Small intestine (tissue), 16 donors: Measurements from ENCODE around the gene TM4SF1. TPM values are rescaled to one million over a fixed set of nuclear protein-coding genes. Genes with fewer than 3 reads are reported as not detected.

Source experiments
- DNase-seq, 2 donors: peaks; one replicate each; pipeline versions ENCODE4 v3.0.0 to v3.0.0-alpha.2; 2013
- FAIRE-seq: peaks from 2 replicates; lab custom pipeline; 2012; peaks lifted over from hg19 to GRCh38; lab: Jason Lieb, UNC
- H3K27ac ChIP-seq, 3 donors: one replicate each; pipeline ENCODE4 v1.5.1; 2013; ENCODE audit warnings: low read length in 2 of 3, mild to moderate bottlenecking in 2 of 3, control low read depth in 1 of 3, inconsistent platforms in 1 of 3, low read depth in 1 of 3, moderate library complexity in 1 of 3
- H3K27me3 ChIP-seq, 3 donors: one replicate each; pipeline ENCODE4 v1.6.1; 2013; ENCODE audit warnings: low read length in 3 of 3, inconsistent platforms in 1 of 3; ENCODE audit not compliant: control insufficient read depth in 3 of 3, insufficient read depth in 3 of 3
- H3K36me3 ChIP-seq, 3 donors: one replicate each; pipeline ENCODE4 v1.6.1; 2013; ENCODE audit warnings: low read length in 3 of 3, inconsistent platforms in 1 of 3, low read depth in 1 of 3, mild to moderate bottlenecking in 1 of 3, moderate library complexity in 1 of 3; ENCODE audit not compliant: control insufficient read depth in 3 of 3, insufficient read depth in 2 of 3
- H3K4me1 ChIP-seq, 3 donors: one replicate each; pipeline ENCODE4 v1.6.1; 2013; ENCODE audit warnings: low read length in 2 of 3, inconsistent platforms in 1 of 3, low read depth in 1 of 3, mild to moderate bottlenecking in 1 of 3, moderate library complexity in 1 of 3; ENCODE audit not compliant: control insufficient read depth in 3 of 3, insufficient read depth in 2 of 3
- H3K4me3 ChIP-seq, 3 donors: one replicate each; pipeline ENCODE4 v1.5.1; 2013; ENCODE audit warnings: low read length in 3 of 3, control low read depth in 1 of 3, inconsistent platforms in 1 of 3, low read depth in 1 of 3, mild to moderate bottlenecking in 1 of 3, moderate library complexity in 1 of 3
- H3K9me3 ChIP-seq, 2 donors: one replicate each; pipeline ENCODE4 v1.6.1; 2013; ENCODE audit warnings: low read depth in 1 of 2, low read length in 1 of 2; ENCODE audit not compliant: control insufficient read depth in 2 of 2, insufficient read depth in 1 of 2
- WGBS, 3 donors: extraction: QIAGEN DNeasy Blood & Tissue Kit; methylation state at CpG; one replicate each; pipeline ENCODE4 v1.1.7; 2013; 5-methylcytosine and 5-hydroxymethylcytosine counted together
- long read RNA-seq, 10 donors: transcript quantifications; one replicate each; lab custom pipeline, GENCODE V29; 2026
- polyA plus RNA-seq, 4 donors: library from polyadenylated mRNA; stranded (reverse) in 3 of 4; unstranded in 1 of 4; fragments of 200-250 nt in 3 of 4; fragments of 120-200 nt in 1 of 4; gene quantifications; one replicate each; pipeline versions ENCODE4 v1.2.1 to v1.2.3, GENCODE V29; 2013
- donor health status: healthy with polysubstance abuse.
- donor health status: control.
- donor health status: control.
- donor health status: Bipolar disorder and iron deficiency.
- donor health status: healthy.

The TM4SF1 gene, protein sequence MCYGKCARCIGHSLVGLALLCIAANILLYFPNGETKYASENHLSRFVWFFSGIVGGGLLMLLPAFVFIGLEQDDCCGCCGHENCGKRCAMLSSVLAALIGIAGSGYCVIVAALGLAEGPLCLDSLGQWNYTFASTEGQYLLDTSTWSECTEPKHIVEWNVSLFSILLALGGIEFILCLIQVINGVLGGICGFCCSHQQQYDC
- polyA plus RNA-seq, result 10 to 100 TPM in 3 of 4 donors, 1 to 10 TPM in 1; 3.1 to 88.4 (median 16.0) TPM
- long read RNA-seq, donor 1, result 0 reads
- long read RNA-seq, donor 2, transcript TM4SF1-201 (5 exons, 1,771 nt), result major isoform, 9 of 10 reads
- long read RNA-seq, donor 2, partial matches to known transcripts, result 0 of 10 reads
- long read RNA-seq, donor 2, other reads (novel, unspliced or antisense), result 0 of 10 reads
- long read RNA-seq, donor 3, transcript TM4SF1-201 (5 exons, 1,771 nt), result major isoform, 30 of 30 reads
- long read RNA-seq, donor 3, partial matches to known transcripts, result 0 of 30 reads
- long read RNA-seq, donor 3, other reads (novel, unspliced or antisense), result 0 of 30 reads
- long read RNA-seq, donor 4, result 0 reads
- long read RNA-seq, donor 5, transcript TM4SF1-201 (5 exons, 1,771 nt), result major isoform, 9 of 9 reads
- long read RNA-seq, donor 5, partial matches to known transcripts, result 0 of 9 reads
- long read RNA-seq, donor 5, other reads (novel, unspliced or antisense), result 0 of 9 reads
- long read RNA-seq, donor 6, transcript TM4SF1-201 (5 exons, 1,771 nt), result major isoform, 28 of 28 reads
- long read RNA-seq, donor 6, partial matches to known transcripts, result 0 of 28 reads
- long read RNA-seq, donor 6, other reads (novel, unspliced or antisense), result 0 of 28 reads
- long read RNA-seq, donor 7, result 0 reads
- long read RNA-seq, donor 8, transcript TM4SF1-201 (5 exons, 1,771 nt), result major isoform, 5 of 5 reads
- long read RNA-seq, donor 8, partial matches to known transcripts, result 0 of 5 reads
- long read RNA-seq, donor 8, other reads (novel, unspliced or antisense), result 0 of 5 reads
- long read RNA-seq, donor 9, transcript TM4SF1-201 (5 exons, 1,771 nt), result major isoform, 7 of 7 reads
- long read RNA-seq, donor 9, partial matches to known transcripts, result 0 of 7 reads
- long read RNA-seq, donor 9, other reads (novel, unspliced or antisense), result 0 of 7 reads
- long read RNA-seq, donor 10, transcript TM4SF1-201 (5 exons, 1,771 nt), result major isoform, 37 of 37 reads
- long read RNA-seq, donor 10, partial matches to known transcripts, result 0 of 37 reads
- long read RNA-seq, donor 10, other reads (novel, unspliced or antisense), result 0 of 37 reads

DNA sequence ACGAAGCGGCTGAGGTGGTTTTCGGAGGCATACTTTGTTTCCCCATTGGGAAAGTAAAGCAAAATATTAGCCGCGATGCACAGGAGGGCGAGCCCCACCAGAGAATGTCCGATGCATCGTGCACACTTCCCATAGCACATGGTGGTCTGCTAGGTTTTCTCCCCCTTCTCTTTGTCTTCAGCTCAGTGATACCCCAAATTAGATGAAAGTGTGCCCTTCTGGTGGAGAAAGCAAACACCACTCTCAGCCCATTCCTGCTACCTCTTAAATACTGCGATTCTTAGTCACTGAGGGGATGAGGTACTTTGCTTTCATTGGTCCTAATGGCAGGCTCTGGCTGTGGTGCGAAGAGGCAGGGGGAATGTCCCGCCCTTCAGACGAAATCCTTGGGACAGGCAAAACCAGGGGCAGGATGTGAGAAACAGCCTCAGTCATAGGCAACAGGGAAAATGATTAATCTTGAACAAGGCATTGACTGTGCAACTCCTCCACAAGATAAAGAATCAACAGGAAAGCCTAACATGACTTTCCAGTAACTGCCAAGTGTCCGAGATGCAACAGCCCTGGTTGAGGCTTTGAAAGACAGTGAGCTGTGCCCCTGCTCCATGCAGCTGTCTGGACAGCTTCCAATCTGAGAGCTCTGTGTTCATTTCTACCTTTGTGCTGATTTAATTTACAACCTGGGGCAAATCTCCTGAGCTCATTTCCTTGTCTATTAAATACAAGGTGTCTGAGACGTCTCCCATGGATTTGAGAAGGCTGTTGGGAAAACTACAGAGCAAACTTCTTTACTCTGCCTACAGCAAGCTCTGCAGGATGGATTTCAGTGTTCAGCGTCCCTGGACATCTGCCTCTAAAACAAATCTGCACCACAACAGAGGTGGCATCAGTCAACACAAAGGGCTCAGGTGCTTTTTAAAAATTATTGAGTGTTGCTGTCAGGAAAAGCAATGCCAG lies at the start of gene TM4SF1:
TM4SF1 (minus strand) TSS at position 242 of the 957 bp plus-strand sequence; CDS start at position 140, 102 bp downstream.
- Histone ChIP-seq H3K36me3 (peaks cover 0 to 4% (median 0%) of the 10 kb centered on the region in 3 donors), H3K4me1 (peaks cover 0 to 36% (median 7%) of the 10 kb centered on the region in 3 donors), H3K27me3 (no peaks in the 10 kb centered on the region), H3K4me3 (peak within 1 kb of the TSS; percentile 5 to 31 (median 20)), H3K9me3 (no peaks in the 10 kb centered on the region), H3K27ac (peak within 1 kb of the TSS in 2 of 3 donors; percentile 48 to 96)
- peak; percentile 66 to 71 for DNase-seq
- FAIRE-seq, result no peak
- WGBS, 3 donors, result 33 to 40% (median 33%) methylated on average over 15 of the region's 15 CpGs

DNA sequence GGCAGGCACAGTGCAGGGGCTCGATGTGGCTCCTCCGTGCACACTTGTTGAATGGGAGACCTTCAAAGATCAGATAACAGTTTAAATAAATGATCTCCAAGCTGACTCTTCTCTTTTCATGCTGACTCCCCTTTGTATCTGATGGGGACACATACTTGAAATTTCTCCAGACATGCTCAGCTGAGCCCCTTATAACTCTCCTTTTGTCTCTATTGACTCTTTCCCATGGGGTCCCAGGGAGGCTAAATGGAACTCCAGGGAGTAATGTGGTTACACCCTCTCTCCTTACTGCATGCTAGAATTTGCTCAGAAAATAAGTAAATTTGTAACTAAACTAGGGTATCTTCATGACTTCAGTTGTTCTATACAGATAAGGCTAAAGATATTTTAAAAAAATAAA lies 48.9 kb upstream of the TM4SF1 start:
- Histone ChIP-seq H3K27me3 (no peaks in the 10 kb centered on the region), H3K36me3 (no peaks in the 10 kb centered on the region), H3K27ac (no peak overlapping the region), H3K4me3 (no peak overlapping the region), H3K9me3 (no peaks in the 10 kb centered on the region), H3K4me1 (peaks cover 0 to 3% (median 0%) of the 10 kb centered on the region in 3 donors)
- DNase-seq (no peak), FAIRE-seq (no peak)
- WGBS, 3 donors, result 64 to 87% (median 77%) methylated on average over 2 of the region's 2 CpGs

DNA sequence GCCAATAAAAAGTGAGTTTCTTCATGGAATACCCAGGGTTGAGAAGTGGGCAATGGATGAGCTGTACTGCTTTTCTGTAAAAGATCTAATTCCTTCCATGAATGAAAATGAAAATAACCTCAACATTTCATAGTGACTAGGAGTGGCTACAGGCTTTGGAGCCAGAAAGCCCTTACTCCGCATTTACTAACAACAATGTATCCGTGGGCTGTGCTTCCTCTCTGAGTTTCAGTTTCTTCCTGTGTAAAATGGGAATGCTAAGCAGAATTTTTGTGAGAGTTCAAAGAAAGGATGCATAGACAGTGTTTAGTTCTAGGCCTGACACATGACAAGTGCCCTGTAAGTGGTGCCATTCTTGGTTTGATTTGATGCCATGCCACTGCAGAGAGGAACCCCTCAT lies 47.5 kb upstream of the TM4SF1 start:
- Histone ChIP-seq H3K27ac (no peak overlapping the region), H3K4me3 (no peak overlapping the region), H3K27me3 (no peaks in the 10 kb centered on the region), H3K9me3 (no peaks in the 10 kb centered on the region), H3K4me1 (peaks cover 0 to 3% (median 0%) of the 10 kb centered on the region in 3 donors), H3K36me3 (no peaks in the 10 kb centered on the region)
- no peak for DNase-seq
- FAIRE-seq, result no peak
- WGBS, 3 donors, result 43 to 62% (median 62%) methylated on average over 2 of the region's 2 CpGs

DNA sequence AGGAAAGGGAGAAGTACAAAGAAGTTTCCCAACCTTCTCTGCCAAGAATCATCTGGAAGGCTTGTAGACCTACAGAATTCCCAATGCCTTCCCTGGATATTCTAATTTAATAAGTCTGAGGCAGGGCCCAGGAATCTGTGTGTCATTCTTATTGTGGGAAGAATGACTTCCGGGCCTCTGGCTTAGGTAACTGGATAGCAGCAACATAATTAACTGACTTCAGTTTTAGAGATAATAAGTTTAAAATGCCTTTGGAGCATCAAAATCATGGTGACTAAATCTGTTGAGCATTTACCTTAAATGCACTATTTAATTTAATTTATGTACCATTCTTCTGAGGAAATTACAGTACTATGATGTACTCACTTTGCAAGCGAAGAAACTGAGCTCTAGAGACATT lies 44.3 kb upstream of the TM4SF1 start:
- H3K4me1 ChIP-seq, result no peaks in the 10 kb centered on the region
- DNase-seq (no peak), FAIRE-seq (no peak)
- 92 to 96% (median 95%) methylated on average over 2 of the region's 2 CpGs for WGBS, 3 donors
- H3K27me3 ChIP-seq, result no peaks in the 10 kb centered on the region
- H3K4me3 ChIP-seq, result no peak overlapping the region
- no peaks in the 10 kb centered on the region for H3K9me3 ChIP-seq
- no peaks in the 10 kb centered on the region for H3K36me3 ChIP-seq
- no peak overlapping the region for H3K27ac ChIP-seq

DNA sequence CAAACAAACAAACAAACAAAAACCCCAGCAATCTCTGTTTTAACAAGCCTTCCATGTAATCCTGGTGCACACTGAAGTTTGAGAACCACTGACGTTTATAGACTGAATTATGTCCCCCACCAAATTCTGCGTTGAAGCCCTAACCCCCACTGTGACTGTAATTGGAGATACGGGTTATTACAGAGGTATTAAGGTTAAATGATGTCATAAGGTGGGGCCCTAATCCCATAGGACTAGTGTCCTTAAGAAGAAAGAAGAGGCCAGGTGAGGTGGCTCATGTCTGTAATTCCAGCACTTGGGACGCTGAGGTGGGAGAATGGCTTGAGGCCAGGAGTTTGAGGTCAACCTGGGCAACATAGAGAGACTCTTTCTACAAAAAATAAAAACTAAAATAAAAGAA lies 42.4 kb upstream of the TM4SF1 start:
- Histone ChIP-seq H3K27me3 (no peaks in the 10 kb centered on the region), H3K4me3 (no peak overlapping the region), H3K4me1 (no peaks in the 10 kb centered on the region), H3K9me3 (no peaks in the 10 kb centered on the region), H3K36me3 (no peaks in the 10 kb centered on the region), H3K27ac (no peak overlapping the region)
- no peak for FAIRE-seq
- DNase-seq, result no peak
- 90 to 92% (median 91%) methylated on average over 4 of the region's 4 CpGs for WGBS, 3 donors

DNA sequence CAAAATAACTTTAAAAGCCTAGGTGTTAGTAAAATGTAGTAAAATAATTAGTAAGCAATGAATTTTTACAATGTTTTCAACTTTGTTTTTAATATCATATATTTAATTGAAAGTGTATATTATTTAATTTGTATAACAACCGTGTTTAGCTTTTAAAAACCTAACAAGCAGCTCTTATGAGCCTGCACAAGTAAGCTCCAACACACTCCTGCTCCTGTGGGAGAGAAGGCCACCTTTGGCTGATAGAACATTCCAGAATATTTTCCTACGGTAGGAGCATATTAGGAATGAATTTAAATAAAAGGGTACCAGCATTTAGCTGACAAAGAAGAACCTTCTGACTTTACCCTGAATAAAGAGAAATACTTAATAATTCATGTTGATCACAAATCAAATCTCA lies 40.3 kb upstream of the TM4SF1 start:
- Histone ChIP-seq H3K36me3 (no peaks in the 10 kb centered on the region), H3K4me1 (no peaks in the 10 kb centered on the region), H3K27ac (no peak overlapping the region), H3K27me3 (no peaks in the 10 kb centered on the region), H3K4me3 (no peak overlapping the region), H3K9me3 (no peaks in the 10 kb centered on the region)
- FAIRE-seq (no peak), DNase-seq (no peak)
- WGBS, 3 donors, result 66 to 88% (median 70%) methylated on average over 2 of the region's 2 CpGs

DNA sequence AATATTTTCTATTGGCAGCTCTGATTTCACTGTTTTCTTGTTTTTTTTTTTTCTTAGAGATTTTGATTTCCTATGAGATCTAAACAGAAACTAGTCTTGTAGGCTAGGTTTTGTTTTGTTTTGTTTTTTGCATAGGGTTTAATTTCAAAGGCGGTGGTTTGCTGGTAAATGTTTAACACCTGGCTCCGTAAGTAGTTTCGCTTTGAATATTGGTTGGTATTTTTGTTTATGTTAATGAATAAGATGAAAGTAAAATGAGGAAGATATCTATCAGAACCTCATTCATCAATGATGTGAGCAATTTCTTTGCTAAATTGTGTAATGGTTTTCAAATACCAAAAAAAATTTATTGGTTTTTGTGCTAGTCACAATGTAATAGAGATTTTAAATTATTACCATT lies 39.7 kb upstream of the TM4SF1 start:
- WGBS, 3 donors, result 11 to 53% (median 24%) methylated on average over 3 of the region's 3 CpGs
- peak; percentile 75 for FAIRE-seq
- H3K27me3 ChIP-seq, result no peaks in the 10 kb centered on the region
- no peak overlapping the region for H3K27ac ChIP-seq
- no peaks in the 10 kb centered on the region for H3K4me1 ChIP-seq
- no peaks in the 10 kb centered on the region for H3K9me3 ChIP-seq
- peak in 1 of 2 donors; percentile 57 for DNase-seq
- no peaks in the 10 kb centered on the region for H3K36me3 ChIP-seq
- no peak overlapping the region for H3K4me3 ChIP-seq
